ENCODE results near the gene NAB2.

Gene NAB2

GRCh38 chr12:57138526-57139272 lies 49.8 kb downstream of the NAB2 start:
- no peaks in the 10 kb centered on the region for H3K9me3 ChIP-seq (ENCODE audit: control insufficient read depth, insufficient read depth, low read depth, low read length)
- POLR2A ChIA-PET, result interaction anchor here (1.2 kb wide), 1 partner anchor 10 kb away, joined by 3 read pairs; the partner anchor contains the start of gene LRP1
- no peak overlapping the region for H3K4me3 ChIP-seq (ENCODE audit: low read depth, low read length)
- TF ChIP-seq ZSCAN30 (tag by site-specific recombination; IDR thresholded peaks at IDR 0.05), result no peak
- TF ChIP-seq ZNF341 (tag by site-specific recombination; IDR thresholded peaks at IDR 0.05; ENCODE audit: low read depth), result peak; percentile 40
- TF ChIP-seq KLF1 (tag by site-specific recombination; IDR thresholded peaks at IDR 0.05), result 0 out of 2 replicates have a peak, but pooled peaks have one; percentile 33
- no peak overlapping the region for H3K27ac ChIP-seq (ENCODE audit: extremely low read depth, low read depth, low read length)
- H3K4me1 ChIP-seq (ENCODE audit: control insufficient read depth, insufficient read depth, low read length), result no peaks in the 10 kb centered on the region
- CTCF ChIA-PET, result interaction anchor here (0.7 to 0.8 kb wide), 2 partner anchors 8 to 14 kb away, joined by 5 read pairs; no protein-coding TSS in a partner anchor
- peaks cover 0 to 57% of the 10 kb centered on the region in 2 experiments; a peak in 2 of 3 replicates for H3K36me3 ChIP-seq (ENCODE audit: control insufficient read depth in 2 of 2, insufficient read depth in 1 of 2, low read length in 2 of 2)

GRCh38 chr12:57139796-57140649 lies 51.1 kb downstream of the NAB2 start:
- ChIA-PET CTCF (interaction anchor here (1.4 to 2.2 kb wide), 2 partner anchors 16 to 35 kb away, joined by 7 read pairs; no protein-coding TSS in a partner anchor), POLR2A (interaction anchor here (2.9 kb wide), 1 partner anchor 12 kb away, joined by 9 read pairs; the partner anchor contains the start of gene LRP1)
- H3K4me3 ChIP-seq (ENCODE audit: low read depth, low read length), result no peak overlapping the region
- peaks cover 0 to 70% of the 10 kb centered on the region in 2 experiments; a peak in 2 of 3 replicates for H3K36me3 ChIP-seq (ENCODE audit: control insufficient read depth in 2 of 2, insufficient read depth in 1 of 2, low read length in 2 of 2)
- no peaks in the 10 kb centered on the region for H3K4me1 ChIP-seq (ENCODE audit: control insufficient read depth, insufficient read depth, low read length)
- TF ChIP-seq ZNF366 (tag by site-specific recombination; conservative IDR thresholded peaks at IDR 0.05) (no peak), SCRT1 (tag by site-specific recombination; IDR thresholded peaks at IDR 0.05; ENCODE audit: borderline replicate concordance) (no peak), ZNF169 (tag by site-specific recombination; IDR thresholded peaks at IDR 0.05) (no peak), ZNF19 (tag by site-specific recombination; IDR thresholded peaks at IDR 0.05; ENCODE audit: low read depth) (no peak), HOXD13 (CRISPR knock-in tag; IDR thresholded peaks at IDR 0.05; ENCODE audit: borderline replicate concordance) (no peak)
- H3K27ac ChIP-seq (ENCODE audit: extremely low read depth, low read depth, low read length), result no peak overlapping the region
- no peaks in the 10 kb centered on the region for H3K9me3 ChIP-seq (ENCODE audit: control insufficient read depth, insufficient read depth, low read depth, low read length)

- H3K4me3 ChIP-seq (ENCODE audit: low read depth, low read length), result no peak overlapping the region
- H3K9me3 ChIP-seq (ENCODE audit: control insufficient read depth, insufficient read depth, low read depth, low read length), result no peaks in the 10 kb centered on the region
- H3K36me3 ChIP-seq (ENCODE audit: control insufficient read depth in 2 of 2, insufficient read depth in 1 of 2, low read length in 2 of 2), result peaks cover 0 to 82% of the 10 kb centered on the region in 2 experiments; a peak in 2 of 3 replicates
- H3K27ac ChIP-seq (ENCODE audit: extremely low read depth, low read depth, low read length), result no peak overlapping the region
- TF ChIP-seq ZNF514 (tag by site-specific recombination; IDR thresholded peaks at IDR 0.05) (no peak), SCRT2 (tag by site-specific recombination; IDR thresholded peaks at IDR 0.05) (no peak), ZNF146 (tag by site-specific recombination; IDR thresholded peaks at IDR 0.05) (no peak), ZNF350 (tag by site-specific recombination; IDR thresholded peaks at IDR 0.05) (no peak), ZNF776 (tag by site-specific recombination; IDR thresholded peaks at IDR 0.05; ENCODE audit: borderline replicate concordance) (no peak), ZNF202 (tag by site-specific recombination; IDR thresholded peaks at IDR 0.05; ENCODE audit: borderline replicate concordance) (no peak), ZBTB26 (tag by site-specific recombination; optimal IDR thresholded peaks at IDR 0.05) (no peak), ZNF423 (tag by site-specific recombination; IDR thresholded peaks at IDR 0.05) (no peak), KLF10 (tag by site-specific recombination; IDR thresholded peaks at IDR 0.05) (no peak), ZNF654 (tag by site-specific recombination; IDR thresholded peaks at IDR 0.05; ENCODE audit: low read depth) (no peak), ZNF223 (tag by site-specific recombination; IDR thresholded peaks at IDR 0.05) (no peak), ZNF138 (tag by site-specific recombination; IDR thresholded peaks at IDR 0.05; ENCODE audit: borderline replicate concordance) (no peak), ZNF112 (tag by site-specific recombination; IDR thresholded peaks at IDR 0.05) (no peak), AEBP2 (tag by site-specific recombination; IDR thresholded peaks at IDR 0.05; ENCODE audit: borderline replicate concordance) (no peak)
- TF ChIP-seq, protein P1, sequence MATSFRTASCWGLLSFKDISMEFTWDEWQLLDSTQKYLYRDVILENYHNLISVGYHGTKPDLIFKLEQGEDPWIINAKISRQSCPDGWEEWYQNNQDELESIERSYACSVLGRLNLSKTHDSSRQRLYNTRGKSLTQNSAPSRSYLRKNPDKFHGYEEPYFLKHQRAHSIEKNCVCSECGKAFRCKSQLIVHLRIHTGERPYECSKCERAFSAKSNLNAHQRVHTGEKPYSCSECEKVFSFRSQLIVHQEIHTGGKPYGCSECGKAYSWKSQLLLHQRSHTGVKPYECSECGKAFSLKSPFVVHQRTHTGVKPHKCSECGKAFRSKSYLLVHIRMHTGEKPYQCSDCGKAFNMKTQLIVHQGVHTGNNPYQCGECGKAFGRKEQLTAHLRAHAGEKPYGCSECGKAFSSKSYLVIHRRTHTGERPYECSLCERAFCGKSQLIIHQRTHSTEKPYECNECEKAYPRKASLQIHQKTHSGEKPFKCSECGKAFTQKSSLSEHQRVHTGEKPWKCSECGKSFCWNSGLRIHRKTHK (tag by site-specific recombination; IDR thresholded peaks at IDR 0.05), result no peak
- H3K4me1 ChIP-seq (ENCODE audit: control insufficient read depth, insufficient read depth, low read length), result no peaks in the 10 kb centered on the region
- POLR2A ChIA-PET, result interaction anchor here (1.2 to 2.9 kb wide), 2 partner anchors 13 to 35 kb away, joined by 3 to 9 read pairs; partner anchors contain the start of gene LRP1
- CTCF ChIA-PET, result interaction anchor here (0.6 to 2.2 kb wide), 5 partner anchors 13 to 134 kb away, joined by 3 to 7 read pairs (median 4); partner anchors contain the start of gene LRP1
These were observed 52.3 kb downstream of the NAB2 start for GRCh38 chr12:57141249-57141648.
